ENCODE results near the gene UBE2Q1.
"Not testable (repeated sequence)": the region's sequence is repeated elsewhere in the genome, so short reads cannot be mapped to it uniquely, and the experiment has no call there.

The UBE2Q1 gene

DNA sequence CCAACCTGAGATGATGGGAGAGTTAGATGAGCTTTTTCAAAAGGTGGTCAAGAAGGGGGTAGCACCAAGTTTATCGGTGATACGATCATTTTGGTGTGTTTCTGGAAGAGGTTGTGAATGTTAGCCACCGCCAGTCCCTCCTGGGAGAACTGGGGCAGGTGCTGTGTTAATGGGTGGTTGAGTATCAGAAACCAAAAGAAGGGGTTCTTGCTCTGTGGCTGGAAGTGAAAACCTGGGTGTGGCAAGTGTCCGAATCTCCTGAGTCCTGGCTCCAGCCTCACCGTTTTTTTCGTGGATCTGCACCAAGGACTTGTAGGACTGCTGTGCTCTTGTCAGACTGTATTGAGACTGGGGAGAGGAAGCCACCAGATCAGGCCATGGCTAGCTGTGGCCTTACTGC, 7.8 kb downstream of the UBE2Q1 start:
- DNase-seq (ENCODE audit: low read depth): no peak

DNA sequence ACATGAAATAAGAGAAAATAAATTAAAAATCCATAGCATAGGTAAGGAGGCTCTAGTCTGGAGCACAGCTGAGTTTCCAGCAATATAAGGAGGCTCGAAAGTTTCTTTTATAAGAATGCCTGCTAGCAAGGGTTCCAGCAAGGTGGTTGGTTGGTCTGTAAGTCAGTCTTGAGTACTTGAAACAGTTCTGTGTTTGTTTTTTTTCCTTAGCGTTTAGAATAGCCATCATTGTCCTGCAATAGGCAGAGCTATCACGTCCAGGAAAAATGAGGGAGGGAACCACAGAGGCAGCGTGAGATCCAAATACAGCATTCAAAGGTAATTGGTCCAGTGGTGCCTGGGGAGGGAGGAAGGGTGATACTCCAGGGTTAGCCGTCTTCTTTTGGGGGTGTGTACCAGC, 8.4 kb downstream of the UBE2Q1 start:
- no peak for DNase-seq (ENCODE audit: low read depth)

DNA sequence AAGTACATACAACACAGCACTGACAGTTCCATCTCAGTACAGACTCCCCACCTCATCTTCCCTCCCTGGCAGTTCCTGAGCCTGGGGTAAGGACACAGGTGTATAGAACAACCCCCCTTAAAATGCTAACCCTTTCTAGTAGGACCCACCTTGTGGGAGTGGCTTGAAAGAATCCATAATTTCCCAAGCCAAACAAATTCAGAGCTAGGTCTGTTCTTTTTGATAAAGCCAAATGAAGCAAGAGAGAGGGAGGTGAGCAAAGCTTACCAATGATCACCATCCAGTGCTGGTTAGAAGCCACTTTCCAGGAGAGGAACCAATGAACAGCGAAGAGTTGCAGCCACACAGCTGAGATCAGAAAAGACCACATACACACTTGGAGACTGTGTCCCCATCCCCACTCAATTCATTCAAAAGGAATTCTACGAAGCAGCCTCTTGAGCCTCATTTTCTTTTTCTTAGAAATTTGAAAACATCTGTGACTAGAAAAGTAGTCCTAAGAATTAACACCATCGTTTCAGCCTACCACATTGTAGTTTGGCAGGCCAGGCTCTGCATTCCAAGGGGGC, 9.2 kb downstream of the UBE2Q1 start:
- DNase-seq (ENCODE audit: low read depth): no peak

DNA sequence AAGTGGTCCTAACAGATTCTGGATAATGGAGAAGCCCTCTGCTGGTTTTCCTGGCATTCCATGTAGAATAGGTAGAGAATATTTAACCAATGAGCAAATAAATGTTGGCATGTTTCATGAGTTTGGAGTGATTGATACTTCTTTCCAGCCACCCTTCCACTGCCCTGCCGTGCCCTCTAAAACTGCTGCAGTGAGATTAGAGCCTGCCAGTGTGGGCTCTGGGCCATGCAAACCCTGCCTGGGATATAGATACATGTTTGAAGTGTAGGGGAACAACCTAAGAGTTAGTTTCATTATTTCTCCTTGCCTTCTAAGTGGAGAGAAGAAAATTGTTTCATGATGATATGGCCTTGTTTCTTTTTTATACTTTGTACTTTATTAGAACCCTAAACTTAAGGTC, 10.4 kb downstream of the UBE2Q1 start:
- DNase-seq (ENCODE audit: low read depth): no peak

DNA sequence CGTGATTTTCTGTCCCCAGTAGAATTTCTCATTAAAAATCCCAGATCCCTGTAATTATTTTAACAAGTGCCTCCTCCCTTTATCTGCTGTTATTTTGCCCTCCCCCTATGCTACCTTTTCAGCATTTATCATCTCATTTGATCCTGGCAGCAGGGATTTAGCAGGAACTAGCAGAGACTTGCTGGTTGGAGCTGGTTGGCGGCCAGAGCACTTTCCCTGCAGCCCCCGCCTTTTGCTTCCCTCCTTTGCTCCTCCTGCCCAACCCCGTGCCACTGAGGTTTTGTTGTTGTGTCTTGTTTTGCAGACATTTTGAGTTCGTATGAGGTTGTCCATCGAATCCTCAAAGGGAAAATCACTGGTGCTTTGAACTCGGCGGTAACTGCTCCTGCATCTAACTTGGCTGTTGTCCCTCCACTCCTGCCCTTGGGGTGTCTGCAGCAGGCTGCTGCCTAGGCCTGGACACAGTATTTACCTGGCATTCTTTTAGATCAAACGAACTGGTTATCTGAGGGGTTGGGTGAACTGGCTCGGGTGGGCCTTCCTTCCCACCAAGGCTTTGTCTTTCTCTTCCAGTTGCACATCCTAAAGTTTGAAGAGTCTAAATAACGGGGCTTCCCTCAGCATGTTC, 11.2 kb downstream of the UBE2Q1 start:
- no peak for DNase-seq (ENCODE audit: low read depth)

DNA sequence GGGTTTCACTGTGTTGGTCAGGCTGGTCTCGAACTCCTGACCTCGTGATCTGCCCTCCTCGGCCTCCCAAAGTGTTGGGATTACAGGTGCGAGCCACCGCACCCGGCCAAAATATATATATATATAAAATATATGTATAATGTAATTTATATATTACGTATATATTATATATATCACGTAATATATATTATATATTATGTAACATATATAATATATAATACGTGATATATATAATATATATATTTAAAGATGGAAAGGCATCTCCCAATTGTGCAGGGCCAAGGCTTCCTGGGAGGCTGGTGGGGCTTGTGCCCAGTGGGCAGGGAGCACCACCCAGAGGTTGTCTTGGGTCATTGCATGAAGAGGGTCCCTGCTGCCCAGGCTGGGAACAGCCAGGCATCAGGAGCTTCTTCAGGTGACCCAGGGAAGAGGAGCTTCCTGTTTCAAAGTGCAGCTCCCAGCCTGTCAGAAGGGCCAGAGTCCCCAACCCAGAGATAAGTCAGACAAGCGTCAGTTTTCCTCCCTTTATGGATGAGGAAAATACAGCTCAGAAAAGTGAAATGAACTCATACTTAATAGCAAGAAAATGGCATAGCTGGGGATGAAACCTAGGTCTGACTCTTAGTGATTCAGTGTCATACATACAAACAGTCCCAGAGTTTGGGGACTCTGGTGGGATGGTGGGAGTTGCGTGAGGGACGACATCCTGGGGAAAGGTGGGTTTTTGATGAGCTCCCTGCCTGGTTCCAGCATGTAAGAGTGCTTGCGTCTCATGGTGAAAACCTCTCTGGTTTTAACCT, 12.0 kb downstream of the UBE2Q1 start:
- DNase-seq (ENCODE audit: low read depth): peak; percentile 21

DNA sequence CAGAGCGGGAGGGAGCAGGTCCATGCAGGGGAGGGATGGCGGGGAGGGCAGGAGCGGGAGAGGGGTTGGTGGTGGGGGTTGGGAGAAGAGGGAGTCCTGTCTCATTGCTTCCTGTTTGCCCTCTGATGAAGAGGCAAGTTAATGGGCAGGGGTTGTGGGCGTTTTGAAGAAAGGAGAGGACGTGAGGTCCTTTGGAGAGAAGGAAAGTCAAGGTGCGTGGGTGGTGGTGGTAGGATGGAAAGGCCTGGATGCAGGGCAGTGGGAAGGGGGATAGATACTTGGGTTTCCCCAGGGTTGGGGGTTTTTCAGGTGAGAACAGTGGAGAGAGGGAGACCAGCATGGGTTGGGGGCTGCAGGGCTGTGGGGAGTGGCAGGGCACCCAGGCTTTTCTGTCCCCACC, 17.2 kb downstream of the UBE2Q1 start:
- no peak for DNase-seq (ENCODE audit: low read depth)

DNA sequence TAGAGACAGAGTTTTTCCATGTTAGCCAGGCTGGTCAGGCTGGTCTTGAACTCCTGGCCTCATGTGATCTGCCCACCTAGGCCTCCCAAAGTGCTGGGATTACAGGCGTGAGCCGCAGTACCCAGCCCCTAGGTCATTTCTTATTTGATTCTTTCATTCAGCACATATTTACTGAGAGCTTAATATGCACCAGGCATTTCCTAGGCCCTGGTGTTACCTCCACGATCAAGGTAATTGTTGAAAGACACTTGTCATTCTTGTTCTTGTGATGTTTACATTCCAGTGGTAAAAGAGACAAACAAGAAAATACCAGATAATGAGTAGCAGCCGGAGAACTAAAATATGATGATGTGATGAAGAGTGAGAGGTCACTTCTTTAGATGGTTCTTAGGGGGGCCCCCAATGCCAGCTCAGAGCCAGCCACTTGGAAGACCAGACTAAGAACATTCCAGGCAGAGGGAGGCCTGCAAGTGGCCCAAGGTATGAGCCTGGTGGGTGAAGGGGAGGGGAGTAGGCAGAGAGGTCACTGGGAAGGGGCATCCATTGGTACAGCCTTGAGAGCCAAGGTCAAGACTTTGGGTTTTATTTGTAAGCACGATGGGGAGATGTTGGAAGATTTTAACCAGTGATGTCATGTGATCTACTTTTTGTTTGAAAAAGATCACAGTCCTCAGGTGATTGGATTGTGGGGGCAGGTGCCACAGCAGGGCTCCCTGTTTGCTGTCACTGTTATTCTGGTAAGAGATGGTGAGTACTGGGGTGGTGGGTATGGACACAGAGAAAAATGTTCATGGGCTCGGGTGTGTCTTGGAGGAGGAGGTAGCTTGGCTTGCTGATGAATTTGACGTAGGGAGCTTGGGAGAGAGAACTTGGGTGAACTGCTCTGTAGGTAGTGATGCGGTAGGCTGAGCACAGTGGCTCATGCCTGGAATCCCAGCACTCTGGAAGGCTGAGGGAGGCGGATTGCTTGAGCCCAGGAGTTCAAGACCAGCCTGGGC, 18.7 kb downstream of the UBE2Q1 start:
- no peak for DNase-seq (ENCODE audit: low read depth)

DNA sequence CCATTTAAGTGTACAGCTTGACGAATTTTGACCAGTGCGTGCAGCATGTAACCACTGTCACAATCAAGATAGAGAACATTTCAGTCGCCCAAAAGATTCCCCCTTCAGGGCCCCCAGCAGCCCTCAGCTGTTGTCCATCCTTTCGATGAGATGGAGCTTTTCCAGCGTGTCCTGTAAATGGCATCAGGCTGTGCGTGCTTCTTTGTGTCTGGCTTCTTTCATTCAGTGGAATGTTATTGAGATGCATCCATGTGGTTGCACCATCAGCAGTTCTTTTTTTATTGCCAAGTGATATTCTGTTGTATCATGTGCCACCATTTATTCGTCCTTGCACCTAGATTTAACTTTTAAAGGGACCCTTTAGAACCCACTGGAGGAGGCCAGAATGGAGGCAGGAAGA, 21.9 kb downstream of the UBE2Q1 start:
- no peak for DNase-seq (ENCODE audit: low read depth)

DNA sequence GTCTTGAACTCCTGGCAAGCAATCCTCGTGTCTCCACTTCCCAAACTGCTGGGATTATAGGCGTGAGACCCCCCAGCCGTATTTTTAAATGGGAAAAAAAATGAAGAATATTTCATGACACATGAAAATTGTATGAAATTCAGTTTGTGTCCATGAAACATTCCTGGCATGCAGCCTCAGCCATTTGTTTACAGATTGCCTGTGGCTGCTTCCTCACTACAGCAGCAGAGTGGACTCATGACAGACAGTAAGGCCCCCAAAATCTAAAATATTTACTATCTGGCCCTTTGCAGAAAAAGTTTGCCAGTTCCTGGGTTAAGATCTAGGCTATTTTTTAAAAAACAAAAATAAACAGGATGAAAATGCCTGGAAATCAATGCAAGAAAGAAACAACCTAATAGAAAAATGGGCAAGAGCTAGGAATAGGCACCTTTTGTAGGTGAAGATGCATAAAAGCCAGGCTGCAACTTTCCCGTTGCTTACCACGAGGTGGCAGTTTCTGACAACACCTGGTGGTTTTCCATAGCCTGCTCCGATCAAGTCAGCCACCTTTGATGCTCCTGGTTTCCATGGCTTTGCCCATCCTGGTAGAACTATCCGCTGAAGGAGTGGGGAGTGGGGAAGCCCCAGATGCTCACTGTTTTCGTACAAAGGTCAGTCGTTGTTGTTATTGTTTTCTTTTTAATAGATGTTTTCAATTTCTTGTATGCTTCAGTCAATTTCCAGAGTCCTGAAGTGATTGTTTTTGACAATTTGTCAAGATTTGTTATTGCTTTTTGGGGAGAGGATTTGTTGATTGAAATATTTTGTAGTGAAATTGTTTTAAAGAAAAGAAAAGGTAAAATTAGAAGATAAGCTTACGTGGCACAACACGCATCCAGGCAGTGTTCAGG, 24.3 kb downstream of the UBE2Q1 start:
- DNase-seq (ENCODE audit: low read depth): no peak

DNA sequence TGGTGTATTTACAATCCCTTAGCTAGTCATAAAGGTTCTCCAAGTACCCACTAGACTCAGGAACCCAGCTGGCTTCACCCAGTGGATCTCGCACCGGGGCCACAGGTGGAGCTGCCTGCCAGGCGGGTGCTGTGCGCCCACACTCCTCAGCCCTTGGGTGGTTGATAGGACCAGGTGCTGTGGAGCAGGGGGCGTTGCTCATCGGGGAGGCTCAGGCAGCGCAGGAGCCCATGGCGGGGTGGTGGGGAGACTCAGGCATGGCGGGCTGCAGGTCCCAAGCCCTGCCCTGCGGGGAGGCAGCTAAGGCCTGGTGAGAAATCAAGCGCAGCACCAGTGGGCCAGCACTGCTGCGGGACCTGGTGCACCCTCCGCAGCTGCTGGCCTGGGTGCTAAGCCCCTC, 26.5 kb downstream of the UBE2Q1 start:
- not testable (repeated sequence) for DNase-seq (ENCODE audit: low read depth)

DNA sequence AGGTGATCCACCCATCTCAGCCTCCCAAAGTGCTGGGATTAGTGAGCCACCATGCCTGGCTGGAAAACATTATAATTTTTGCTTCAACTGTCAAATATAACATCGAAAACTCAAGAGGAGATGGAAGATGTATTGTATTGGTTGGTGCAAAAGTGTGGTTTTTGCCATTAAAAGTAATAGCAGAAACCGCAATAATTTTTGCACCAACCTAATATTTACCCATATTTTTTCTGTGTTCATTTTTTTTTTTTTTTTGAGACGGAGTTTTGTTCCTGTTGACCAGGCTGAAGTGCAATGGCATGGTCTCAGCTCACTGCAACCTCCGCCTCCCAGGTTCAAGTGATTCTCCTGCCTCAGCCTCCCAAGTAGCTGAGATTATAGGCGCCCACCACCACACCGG, 29.2 kb downstream of the UBE2Q1 start:
- DNase-seq (ENCODE audit: low read depth): no peak

DNA sequence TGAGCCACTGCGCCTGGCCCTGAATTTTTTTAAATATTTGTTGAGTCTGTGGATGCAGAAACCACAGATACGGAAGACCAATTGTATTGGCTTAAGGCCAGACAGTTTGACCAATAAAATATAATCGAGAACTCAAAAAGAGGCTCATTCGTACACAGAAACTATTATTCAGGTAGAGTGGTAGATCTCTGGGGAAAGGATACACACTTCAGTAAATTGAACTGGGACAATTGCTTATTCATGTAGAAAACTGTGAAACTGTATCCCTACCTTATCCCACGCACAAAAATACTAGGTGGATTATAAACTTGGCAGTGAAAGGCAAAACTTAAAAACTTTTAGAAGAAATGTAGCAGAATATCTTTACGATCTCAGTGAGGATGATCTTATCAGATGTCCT, 31.3 kb downstream of the UBE2Q1 start:
- DNase-seq (ENCODE audit: low read depth): no peak

DNA sequence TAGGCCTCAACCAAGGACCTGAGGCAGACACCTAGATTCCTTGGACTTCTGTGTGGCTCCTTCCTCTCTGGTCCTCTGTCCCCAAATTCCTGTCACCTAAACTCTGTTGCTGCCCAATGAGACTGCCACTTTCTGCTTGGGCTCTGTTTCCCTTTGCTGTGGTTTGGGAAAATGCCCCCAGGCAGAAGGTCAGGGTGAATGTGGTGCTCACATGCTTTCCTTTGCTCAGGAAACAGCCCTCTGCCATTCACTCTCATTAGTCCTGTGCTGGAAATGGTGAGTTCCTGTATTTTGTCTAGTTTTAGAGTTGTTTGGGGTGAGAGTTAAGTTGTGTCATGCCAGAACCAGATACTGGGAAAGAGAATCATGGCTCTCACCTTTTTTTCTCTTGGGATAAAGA, 33.6 kb downstream of the UBE2Q1 start:
- no peak for DNase-seq (ENCODE audit: low read depth)

DNA sequence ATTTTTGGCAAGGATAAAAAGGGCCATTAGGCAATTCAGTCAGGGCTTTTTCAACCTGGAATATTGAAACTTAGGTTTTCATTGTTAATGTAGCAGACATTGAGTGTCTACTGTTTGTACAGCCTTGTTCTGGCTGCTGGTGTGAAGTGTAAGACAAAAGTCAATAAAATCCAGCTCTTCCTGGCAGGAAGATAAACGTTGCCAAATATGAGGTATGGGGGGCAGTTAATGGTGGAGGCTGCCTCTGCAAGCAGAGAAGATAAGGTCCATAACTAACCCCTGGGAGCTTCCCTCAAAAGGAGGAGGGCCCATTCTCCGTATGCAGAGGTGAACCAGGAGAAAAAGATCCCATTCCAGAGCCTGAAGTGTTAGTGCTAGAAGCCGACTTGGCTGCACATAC, 36.8 kb downstream of the UBE2Q1 start:
- no peak for DNase-seq (ENCODE audit: low read depth)

DNA sequence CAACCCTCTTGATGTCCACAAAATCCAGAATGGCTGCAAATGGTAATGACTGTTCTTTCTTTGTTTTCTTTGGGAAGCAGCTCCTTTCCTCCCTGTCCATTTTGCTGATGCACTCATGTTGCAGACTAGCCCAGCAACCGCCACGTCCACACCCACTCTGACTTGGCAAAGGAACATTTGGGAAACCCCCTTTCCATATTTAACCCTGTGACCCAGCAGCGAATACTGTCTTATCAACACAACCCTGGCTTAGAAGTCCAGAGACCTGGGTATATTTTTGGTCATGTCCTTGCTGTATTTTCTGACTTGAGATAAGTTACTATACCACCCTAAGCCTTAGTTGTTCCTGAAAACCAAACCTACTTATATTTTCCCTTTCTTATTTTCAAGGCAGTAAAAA, 38.1 kb downstream of the UBE2Q1 start:
- DNase-seq (ENCODE audit: low read depth): peak; percentile 18

DNA sequence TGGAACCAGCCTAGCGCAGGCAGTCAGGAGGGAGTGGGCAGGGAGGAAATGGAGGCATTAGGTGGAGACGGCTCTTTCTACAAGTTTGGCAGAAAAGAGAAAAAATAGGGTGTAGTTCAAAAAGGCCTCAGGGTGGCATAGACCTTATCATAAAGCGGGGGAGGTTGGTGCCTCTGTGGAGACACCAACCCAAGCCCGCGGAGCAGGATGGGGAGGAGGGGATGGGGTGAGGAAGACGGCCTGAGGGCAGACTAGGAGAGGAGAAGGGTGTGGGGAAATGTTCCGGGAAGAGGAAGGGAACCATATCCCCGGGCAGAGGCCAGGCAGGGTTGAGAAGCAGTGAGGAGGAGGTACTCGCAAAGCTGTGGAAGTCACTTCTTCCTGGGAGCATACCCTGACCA, 38.9 kb downstream of the UBE2Q1 start:
- no peak for DNase-seq (ENCODE audit: low read depth)

DNA sequence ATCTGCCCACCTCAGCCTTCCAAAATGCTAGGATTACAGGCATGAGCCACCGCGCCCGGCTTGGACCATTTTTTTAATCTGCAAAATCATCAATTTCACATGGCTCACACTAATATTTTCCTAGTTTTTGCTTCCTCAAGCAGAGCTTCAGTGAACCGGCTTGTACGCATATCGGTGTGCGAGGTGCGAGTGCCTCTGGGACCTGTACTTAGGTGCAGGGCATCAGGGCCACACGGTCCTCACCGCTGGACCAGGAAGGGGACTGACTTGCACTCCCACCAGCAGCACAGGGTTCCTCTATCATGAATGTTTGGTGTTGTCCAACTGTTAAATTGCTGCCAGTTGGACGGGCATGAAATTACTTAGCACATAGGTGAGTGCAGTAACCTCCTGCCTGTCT, 40.8 kb downstream of the UBE2Q1 start:
- DNase-seq (ENCODE audit: low read depth): no peak

DNA sequence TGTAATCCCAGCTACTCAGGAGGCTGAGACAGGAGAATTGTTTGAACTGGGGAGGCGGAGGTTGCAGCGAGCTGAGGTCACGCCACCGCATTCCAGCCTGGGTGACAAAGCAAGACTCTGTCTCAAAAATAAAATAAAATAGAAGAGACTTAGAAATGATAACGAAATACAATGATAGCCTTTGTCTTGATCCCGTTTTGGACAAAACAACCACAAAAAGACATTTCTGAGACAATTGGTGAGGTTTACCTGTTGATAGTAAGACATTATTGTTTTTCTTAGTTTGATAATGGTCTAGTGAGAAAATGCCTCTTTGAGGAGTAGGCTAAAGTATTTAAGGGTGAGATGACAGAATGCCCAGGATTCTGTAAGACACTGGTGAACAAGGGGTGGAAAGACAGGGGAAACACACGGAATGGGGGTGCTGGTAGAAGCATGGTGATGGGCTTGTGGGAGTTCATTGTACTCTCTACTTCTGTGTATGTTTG, 44.4 kb downstream of the UBE2Q1 start:
- no peak for DNase-seq (ENCODE audit: low read depth)

DNA sequence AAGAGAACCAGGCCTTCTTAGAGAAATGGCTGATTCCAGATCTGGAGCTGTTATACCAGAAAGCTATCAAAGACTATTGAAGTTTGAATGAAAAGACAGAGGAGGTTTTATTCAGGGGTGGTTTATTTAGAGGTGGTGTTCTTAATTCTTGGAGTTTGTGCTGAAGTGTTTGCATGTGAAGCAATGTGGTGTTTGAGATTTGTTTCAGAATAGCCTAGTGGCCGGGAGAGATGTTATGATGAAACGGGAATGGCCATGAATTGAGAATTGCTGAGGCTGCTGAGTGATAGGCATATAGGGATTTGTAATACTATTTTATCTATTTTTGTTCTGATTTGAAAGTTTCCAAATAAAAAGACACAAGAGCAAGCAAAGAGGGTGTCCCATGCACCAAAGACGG, 45.7 kb downstream of the UBE2Q1 start:
- DNase-seq (ENCODE audit: low read depth): no peak

DNA sequence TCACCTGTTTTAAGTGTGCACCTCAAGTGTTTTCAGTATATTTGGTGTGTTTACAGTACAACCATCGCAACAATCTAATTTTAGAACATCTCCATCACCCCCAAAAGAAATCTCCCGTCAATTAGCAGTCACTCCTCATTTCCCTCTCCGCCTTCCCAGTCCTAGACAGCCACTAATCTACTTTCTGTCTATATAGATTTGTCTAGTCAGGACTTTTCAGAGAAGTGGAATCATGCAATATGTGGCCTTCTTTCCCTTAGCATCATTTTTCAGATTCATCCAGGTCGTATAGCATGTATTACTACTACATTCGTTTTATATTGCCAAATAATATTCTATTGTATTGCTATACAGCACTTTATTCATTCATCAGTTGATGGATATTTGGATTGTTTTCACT, 54.6 kb downstream of the UBE2Q1 start:
- DNase-seq (ENCODE audit: low read depth): no peak
